ENCODE measurements around the gene EIF3M.

EIF3M gene

DNA sequence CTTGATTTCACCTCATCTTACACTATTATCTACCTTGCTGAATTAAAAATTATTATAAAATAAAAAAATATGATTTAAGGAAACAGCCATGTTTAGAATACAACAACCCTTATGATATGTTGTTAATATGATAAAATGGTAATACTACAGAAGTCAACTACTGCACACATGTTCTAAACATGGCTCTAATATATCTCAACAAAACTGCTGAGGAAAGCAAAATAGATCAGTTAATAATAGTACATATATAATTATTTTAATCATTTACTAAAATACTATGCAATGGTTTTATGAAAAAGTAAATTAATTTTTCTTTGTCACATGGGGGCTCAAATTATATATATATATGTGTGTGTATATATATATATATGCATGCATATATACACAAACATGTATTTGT is 57.7 kb downstream of the EIF3M start:
- Histone ChIP-seq H3K36me3 (ENCODE audit: control insufficient read depth, insufficient read depth, low read length) (no peaks in the 10 kb centered on the region), H3K9me3 (ENCODE audit: control insufficient read depth, insufficient read depth, low read depth, low read length) (no peaks in the 10 kb centered on the region), H3K4me1 (ENCODE audit: control insufficient read depth, insufficient read depth, low read length) (no peaks in the 10 kb centered on the region), H3K27me3 (ENCODE audit: control insufficient read depth, insufficient read depth, low read length) (no peaks in the 10 kb centered on the region), H3K27ac (ENCODE audit: low read depth, low read length) (no peak overlapping the region), H3K9ac (ENCODE audit: low read length) (no peak overlapping the region), H3K4me3 (ENCODE audit: low read depth, low read length) (no peak overlapping the region)

DNA sequence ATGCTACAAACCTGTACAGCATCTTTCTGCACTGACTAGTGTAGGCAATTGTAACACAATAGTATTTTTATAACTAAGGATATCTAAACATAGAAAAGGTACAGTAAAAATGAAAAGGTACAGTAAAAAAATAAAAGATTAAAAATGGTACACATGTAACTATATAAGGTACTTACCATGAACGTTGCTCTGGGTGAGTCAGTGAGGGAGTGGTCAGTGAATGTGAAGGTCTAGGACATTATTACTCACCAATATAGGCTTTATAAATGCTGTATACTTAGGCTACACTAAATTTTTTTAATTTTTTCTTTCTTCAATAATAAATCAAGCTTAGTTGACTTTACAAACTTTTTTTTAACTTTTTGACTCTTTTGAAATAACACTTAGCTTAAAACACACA is 59.9 kb downstream of the EIF3M start:
- no peaks in the 10 kb centered on the region for H3K27me3 ChIP-seq (ENCODE audit: control insufficient read depth, insufficient read depth, low read length)
- no peak overlapping the region for H3K27ac ChIP-seq (ENCODE audit: low read depth, low read length)
- no peak overlapping the region for H3K4me3 ChIP-seq (ENCODE audit: low read depth, low read length)

More for the DNA sequence above, 59.9 kb downstream of the EIF3M start:
- Histone ChIP-seq H3K9ac (ENCODE audit: low read length) (no peak overlapping the region), H3K4me1 (ENCODE audit: control insufficient read depth, insufficient read depth, low read length) (no peaks in the 10 kb centered on the region), H3K36me3 (ENCODE audit: control insufficient read depth, insufficient read depth, low read length) (no peaks in the 10 kb centered on the region), H3K9me3 (ENCODE audit: control insufficient read depth, insufficient read depth, low read depth, low read length) (no peaks in the 10 kb centered on the region)
